UCSD-AML1 (cell line): ENCODE measurements around the gene TRMU.

Source experiments
- DNase-seq: peaks from one replicate; lab custom pipeline; 2025; ENCODE audit not compliant: unreplicated experiment; lab: John Stamatoyannopoulos, UW

The TRMU gene

GRCh38 chr22:46336119-46337078, 885 bp downstream of the TRMU start:
- no peak for DNase-seq

GRCh38 chr22:46337870-46338269, 2.4 kb downstream of the TRMU start:
- DNase-seq, result no peak

GRCh38 chr22:46338636-46339035, 3.1 kb downstream of the TRMU start:
- DNase-seq, result no peak

GRCh38 chr22:46339956-46340355, 4.4 kb downstream of the TRMU start:
- no peak for DNase-seq

- DNase-seq, result no peak
These were observed 5.2 kb downstream of the TRMU start for GRCh38 chr22:46340676-46341075.

GRCh38 chr22:46346680-46347405, 11.3 kb downstream of the TRMU start:
- DNase-seq, result no peak

- no peak for DNase-seq
These were observed 12.1 kb downstream of the TRMU start for GRCh38 chr22:46347646-46348045.

- DNase-seq, result no peak
These were observed 12.7 kb downstream of the TRMU start for GRCh38 chr22:46348099-46348695.

- DNase-seq, result no peak
These were observed 13.7 kb downstream of the TRMU start for GRCh38 chr22:46349238-46349637.

- DNase-seq, result no peak
These were observed 14.2 kb downstream of the TRMU start for GRCh38 chr22:46349681-46350080.

GRCh38 chr22:46350121-46350520, 14.6 kb downstream of the TRMU start:
- DNase-seq, result no peak

- DNase-seq, result no peak
These were observed 15.1 kb downstream of the TRMU start for GRCh38 chr22:46350646-46351045.

GRCh38 chr22:46351131-46351735, 15.7 kb downstream of the TRMU start:
- DNase-seq, result no peak

- no peak for DNase-seq
These were observed 16.3 kb downstream of the TRMU start for GRCh38 chr22:46351767-46352166.

- DNase-seq, result no peak
These were observed 16.8 kb downstream of the TRMU start for GRCh38 chr22:46352276-46352675.

- no peak for DNase-seq
These were observed 17.3 kb downstream of the TRMU start for GRCh38 chr22:46352691-46353386.

- DNase-seq, result no peak
These were observed 18.1 kb downstream of the TRMU start for GRCh38 chr22:46353483-46354105.

- no peak for DNase-seq
These were observed 18.9 kb downstream of the TRMU start for GRCh38 chr22:46354176-46354992.

GRCh38 chr22:46354993-46355305, 19.4 kb downstream of the TRMU start:
- no peak for DNase-seq
